Astrocyte (in vitro differentiated cells and primary cell): ENCODE results near the gene HSD11B2.

Source experiments
- EZH2 ChIP-seq: IDR thresholded peaks from 2 replicates; pipeline ENCODE4 v1.6.1; 2012; ENCODE audit warnings: mild to moderate bottlenecking, low read length, inconsistent platforms; ENCODE audit not compliant: insufficient read depth
- TF ChIP-seq, protein P1 (sequence below): IDR thresholded peaks from 2 replicates; pipeline ENCODE4 v1.5.1; 2011; ENCODE audit warnings: low read depth, mild to moderate bottlenecking, inconsistent platforms, low read length, moderate library complexity; ENCODE audit not compliant: insufficient read depth

DNA sequence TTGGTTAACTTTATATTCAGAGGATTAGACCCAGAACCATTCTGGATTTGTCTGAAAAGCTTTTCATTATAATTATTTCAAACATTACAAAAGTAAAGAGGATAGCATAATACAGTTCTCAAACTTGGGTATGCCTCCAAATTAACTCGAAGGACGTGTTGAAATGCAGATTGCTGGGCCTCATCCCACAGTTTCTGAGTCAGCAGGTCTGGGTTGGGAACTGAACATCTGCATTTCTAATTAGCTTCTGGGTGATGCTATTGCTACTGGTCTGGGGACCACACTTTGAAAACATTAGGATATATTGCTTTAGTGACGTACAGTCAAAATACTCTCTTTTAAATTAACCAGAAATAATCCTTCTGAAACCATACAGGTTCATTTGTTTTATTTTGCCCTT is 47.6 kb upstream of the HSD11B2 start:
- TF ChIP-seq, protein P1, sequence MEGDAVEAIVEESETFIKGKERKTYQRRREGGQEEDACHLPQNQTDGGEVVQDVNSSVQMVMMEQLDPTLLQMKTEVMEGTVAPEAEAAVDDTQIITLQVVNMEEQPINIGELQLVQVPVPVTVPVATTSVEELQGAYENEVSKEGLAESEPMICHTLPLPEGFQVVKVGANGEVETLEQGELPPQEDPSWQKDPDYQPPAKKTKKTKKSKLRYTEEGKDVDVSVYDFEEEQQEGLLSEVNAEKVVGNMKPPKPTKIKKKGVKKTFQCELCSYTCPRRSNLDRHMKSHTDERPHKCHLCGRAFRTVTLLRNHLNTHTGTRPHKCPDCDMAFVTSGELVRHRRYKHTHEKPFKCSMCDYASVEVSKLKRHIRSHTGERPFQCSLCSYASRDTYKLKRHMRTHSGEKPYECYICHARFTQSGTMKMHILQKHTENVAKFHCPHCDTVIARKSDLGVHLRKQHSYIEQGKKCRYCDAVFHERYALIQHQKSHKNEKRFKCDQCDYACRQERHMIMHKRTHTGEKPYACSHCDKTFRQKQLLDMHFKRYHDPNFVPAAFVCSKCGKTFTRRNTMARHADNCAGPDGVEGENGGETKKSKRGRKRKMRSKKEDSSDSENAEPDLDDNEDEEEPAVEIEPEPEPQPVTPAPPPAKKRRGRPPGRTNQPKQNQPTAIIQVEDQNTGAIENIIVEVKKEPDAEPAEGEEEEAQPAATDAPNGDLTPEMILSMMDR: no peak
- TF ChIP-seq EZH2: no peak
